Bronchial epithelial cell (primary cell): Measurements from ENCODE around the gene SLC66A1. TPM values are rescaled to one million over a fixed set of nuclear protein-coding genes. Genes with fewer than 3 reads are reported as not detected.

Experiments
- DNase-seq: peaks from one replicate; pipeline ENCODE4 v3.0.0-alpha.2; 2010; ENCODE audit warnings: low read depth
- FAIRE-seq: peaks from 2 replicates; lab custom pipeline; 2011; peaks lifted over from hg19 to GRCh38; lab: Jason Lieb, UNC
- H3K27me3 ChIP-seq: 2 replicates; pipeline ENCODE4 v1.5.1; 2011; ENCODE audit warnings: low read length; ENCODE audit not compliant: control insufficient read depth, insufficient read depth
- H3K36me3 ChIP-seq: 2 replicates; pipeline ENCODE4 v1.5.1; 2011; ENCODE audit warnings: low read length; ENCODE audit not compliant: control insufficient read depth, insufficient read depth
- H3K4me3 ChIP-seq: 2 replicates; pipeline ENCODE4 v1.5.1; 2011; ENCODE audit warnings: mild to moderate bottlenecking, low read depth, low read length, control low read depth
- total RNA-seq: library from RNA; depleted of rRNA; stranded (reverse); fragments of >200 nt; gene quantifications from 2 replicates; pipeline ENCODE4 v1.2.1, GENCODE V29; 2014
- TF ChIP-seq, protein P1 (sequence below): IDR thresholded peaks from 2 replicates; pipeline ENCODE4 v1.5.1; 2011; ENCODE audit warnings: mild to moderate bottlenecking, moderate library complexity, low read length, control low read depth, inconsistent platforms; ENCODE audit not compliant: insufficient read depth, severe bottlenecking

The SLC66A1 gene
- total RNA-seq, 1 donor from 2014 or later: 26.6 TPM

DNA sequence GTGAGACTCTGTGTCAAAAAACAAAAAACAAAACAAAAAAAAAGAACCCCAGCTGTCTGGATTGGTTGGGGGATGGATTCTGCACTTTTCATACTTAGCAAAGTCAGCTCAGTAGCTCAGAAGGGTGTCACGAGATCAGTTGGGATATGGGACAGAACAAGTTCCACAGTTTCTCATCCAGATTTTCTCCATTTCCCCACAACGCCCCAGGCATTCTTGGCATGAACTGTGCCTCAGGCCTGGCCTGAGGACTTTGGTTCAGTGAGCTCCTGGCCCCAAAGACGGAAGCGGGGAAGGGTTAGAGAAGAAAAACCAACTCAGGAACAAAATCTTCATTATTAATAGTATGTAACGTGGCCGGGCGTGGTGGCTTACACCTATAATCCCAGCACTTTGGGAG lies 2.1 kb upstream of the SLC66A1 start:
- no peak for DNase-seq
- H3K4me3 ChIP-seq: no peak overlapping the region
- H3K27me3 ChIP-seq: no peaks in the 10 kb centered on the region
- TF ChIP-seq, protein P1, sequence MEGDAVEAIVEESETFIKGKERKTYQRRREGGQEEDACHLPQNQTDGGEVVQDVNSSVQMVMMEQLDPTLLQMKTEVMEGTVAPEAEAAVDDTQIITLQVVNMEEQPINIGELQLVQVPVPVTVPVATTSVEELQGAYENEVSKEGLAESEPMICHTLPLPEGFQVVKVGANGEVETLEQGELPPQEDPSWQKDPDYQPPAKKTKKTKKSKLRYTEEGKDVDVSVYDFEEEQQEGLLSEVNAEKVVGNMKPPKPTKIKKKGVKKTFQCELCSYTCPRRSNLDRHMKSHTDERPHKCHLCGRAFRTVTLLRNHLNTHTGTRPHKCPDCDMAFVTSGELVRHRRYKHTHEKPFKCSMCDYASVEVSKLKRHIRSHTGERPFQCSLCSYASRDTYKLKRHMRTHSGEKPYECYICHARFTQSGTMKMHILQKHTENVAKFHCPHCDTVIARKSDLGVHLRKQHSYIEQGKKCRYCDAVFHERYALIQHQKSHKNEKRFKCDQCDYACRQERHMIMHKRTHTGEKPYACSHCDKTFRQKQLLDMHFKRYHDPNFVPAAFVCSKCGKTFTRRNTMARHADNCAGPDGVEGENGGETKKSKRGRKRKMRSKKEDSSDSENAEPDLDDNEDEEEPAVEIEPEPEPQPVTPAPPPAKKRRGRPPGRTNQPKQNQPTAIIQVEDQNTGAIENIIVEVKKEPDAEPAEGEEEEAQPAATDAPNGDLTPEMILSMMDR: no peak
- FAIRE-seq: no peak
- peaks cover 16% of the 10 kb centered on the region for H3K36me3 ChIP-seq

DNA sequence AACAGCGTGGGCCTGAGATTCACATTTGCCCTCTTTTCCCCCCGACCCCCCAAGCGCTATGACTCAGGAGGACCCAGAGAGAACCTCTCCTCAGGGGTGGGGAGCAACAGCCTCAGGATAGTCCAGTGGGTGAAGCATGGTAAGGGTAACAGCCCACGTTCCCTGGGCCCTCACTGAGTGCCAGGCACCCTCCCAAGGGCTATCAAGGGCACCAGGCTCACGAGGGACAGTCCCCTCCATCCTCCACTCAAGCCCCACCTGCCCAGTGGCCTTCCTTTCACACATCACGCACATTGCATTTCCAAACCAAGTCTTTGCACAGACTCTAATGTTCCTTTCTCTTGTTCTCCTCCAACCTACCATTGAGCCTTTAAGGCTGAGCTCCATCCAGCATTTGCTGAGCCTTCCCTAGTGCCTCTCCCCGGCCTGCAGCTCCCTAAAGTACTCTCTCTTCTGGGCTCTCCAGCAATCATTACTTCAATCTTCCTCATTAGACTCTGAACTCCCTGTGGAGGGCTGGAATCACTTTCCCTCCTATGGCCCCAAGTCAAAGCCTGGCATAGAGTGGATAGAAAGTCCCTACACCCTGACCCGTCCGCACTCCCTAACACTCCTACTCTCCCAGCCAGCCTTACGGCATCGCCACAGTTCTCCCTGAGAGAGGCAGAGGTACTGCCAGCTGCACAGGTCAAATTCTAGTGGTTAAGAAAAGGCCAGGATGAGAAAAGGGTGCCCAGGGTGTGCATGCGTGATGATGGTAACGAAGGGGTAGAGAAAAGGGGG lies 1.2 kb upstream of the SLC66A1 start:
- no peak for DNase-seq
- H3K36me3 ChIP-seq: peaks cover 13% of the 10 kb centered on the region
- no peak for FAIRE-seq
- TF ChIP-seq, protein P1: no peak
- peak overlapping the region; percentile 83 for H3K4me3 ChIP-seq
- no peaks in the 10 kb centered on the region for H3K27me3 ChIP-seq

DNA sequence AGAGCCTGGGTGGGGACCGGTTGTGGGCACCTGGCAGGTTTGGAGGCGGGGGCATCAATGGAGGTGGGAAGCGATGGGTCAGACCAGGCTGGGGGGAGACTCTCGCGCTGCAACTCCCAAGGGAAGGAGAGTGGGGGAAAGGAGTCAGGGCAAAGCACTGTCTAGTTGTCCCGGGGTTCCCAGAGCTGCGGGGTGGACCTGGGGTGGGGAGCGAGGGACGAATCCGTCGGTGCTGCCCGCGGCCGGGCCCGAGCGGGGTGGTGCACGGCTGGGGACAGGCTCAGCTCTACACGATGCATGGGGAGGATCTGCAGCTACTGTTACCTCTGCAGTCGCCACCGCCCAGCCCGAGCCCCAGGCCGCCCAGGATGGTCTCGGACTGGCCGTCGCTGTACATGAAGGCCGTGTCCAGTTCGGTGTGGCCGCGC lies 609 bp upstream of the SLC66A1 start:
- no peaks in the 10 kb centered on the region for H3K27me3 ChIP-seq
- DNase-seq (no peak), FAIRE-seq (no peak)
- TF ChIP-seq, protein P1: no peak
- H3K36me3 ChIP-seq: peaks cover 13% of the 10 kb centered on the region
- peak overlapping the region; percentile 83 for H3K4me3 ChIP-seq

DNA sequence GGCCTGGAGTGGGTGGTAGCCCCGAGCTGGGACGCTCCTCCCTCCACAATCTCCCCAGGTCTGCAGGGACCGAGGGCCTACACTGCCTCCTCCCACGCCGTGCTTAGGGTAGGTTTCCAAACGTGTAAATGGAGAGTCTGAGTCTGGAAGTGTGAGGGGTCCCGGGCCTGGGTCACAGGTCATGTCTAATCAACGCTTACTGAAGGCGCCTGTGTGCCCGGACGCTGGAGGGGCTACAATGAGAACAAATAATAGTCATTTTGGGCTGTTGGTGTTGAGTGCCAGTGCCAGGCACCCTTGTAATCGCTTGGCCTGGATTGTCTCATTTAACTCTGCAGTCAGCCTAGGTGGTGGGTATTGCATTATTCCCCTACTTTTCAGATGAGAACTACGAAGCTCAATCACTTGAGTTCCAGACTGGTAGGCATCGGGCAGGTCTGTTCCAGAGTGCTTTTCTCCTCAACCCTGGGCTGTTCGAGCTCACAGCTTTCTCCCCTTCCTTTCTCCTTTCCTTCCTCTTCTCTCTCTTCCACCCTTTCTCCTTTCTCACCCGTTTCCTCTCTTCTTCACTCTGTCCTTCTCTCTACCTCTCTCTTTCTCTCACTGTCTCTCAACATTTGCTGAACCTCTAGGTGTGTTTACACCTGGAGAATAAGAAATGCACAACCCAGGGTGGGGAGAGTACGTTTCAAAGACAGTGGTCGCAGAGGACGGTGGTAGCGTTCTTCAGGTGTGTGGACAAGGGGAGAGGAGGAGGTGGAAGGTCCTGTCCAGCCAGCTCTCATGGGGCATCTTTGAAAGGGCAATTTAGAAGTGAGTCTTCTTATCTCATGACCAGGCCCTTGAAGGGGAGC lies 883 bp downstream of the SLC66A1 start:
- DNase-seq (peak; percentile 44), FAIRE-seq (no peak)
- H3K27me3 ChIP-seq: no peaks in the 10 kb centered on the region
- peaks cover 6% of the 10 kb centered on the region for H3K36me3 ChIP-seq
- peak overlapping the region; percentile 83 for H3K4me3 ChIP-seq
- TF ChIP-seq, protein P1: no peak

DNA sequence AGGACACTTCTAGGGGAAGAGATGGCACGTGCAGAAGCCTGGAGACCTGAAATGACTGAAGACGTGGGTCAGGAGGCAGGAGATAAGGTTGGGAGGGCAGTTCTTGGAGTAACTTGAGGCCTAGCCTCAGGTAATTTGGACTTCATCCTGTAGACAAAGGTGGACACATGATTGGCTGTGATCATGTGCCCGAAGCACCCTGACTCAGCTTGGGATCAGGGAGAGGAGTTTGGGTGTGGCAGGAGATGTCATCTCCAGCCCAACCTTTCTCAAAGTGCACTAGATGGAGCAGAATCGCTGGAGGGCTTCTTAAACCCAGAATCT lies 1.5 kb downstream of the SLC66A1 start:
- DNase-seq: no peak

More for the DNA sequence above, 1.5 kb downstream of the SLC66A1 start:
- no peaks in the 10 kb centered on the region for H3K27me3 ChIP-seq
- peaks cover 4% of the 10 kb centered on the region for H3K36me3 ChIP-seq
- H3K4me3 ChIP-seq: no peak overlapping the region
- TF ChIP-seq, protein P1: no peak
- no peak for FAIRE-seq
